RCC 7860 (cell line): Measurements from ENCODE around the gene HMX3.
"Not testable (repeated sequence)": the region's sequence is repeated elsewhere in the genome, so short reads cannot be mapped to it uniquely, and the experiment has no call there.

Source experiments
- DNase-seq: peaks from one replicate; pipeline ENCODE4 v3.0.0-alpha.2; 2015; ENCODE audit warnings: low spot score
- FAIRE-seq: peaks from 2 replicates; lab custom pipeline; 2012; peaks lifted over from hg19 to GRCh38; lab: Jason Lieb, UNC

The HMX3 gene

GRCh38 chr10:123166618-123167017 lies 30.8 kb downstream of the HMX3 start:
- FAIRE-seq: no peak
- no peak for DNase-seq

- DNase-seq: no peak
- FAIRE-seq: no peak
These were observed 35.2 kb downstream of the HMX3 start for GRCh38 chr10:123170961-123171360.

GRCh38 chr10:123171616-123172015 lies 35.8 kb downstream of the HMX3 start:
- not testable (repeated sequence) for FAIRE-seq

GRCh38 chr10:123175389-123176387 lies 39.9 kb downstream of the HMX3 start:
- DNase-seq: no peak
- FAIRE-seq: no peak

More at GRCh38 chr10:123171616-123172015, 35.8 kb downstream of the HMX3 start:
- DNase-seq: not testable (repeated sequence)

GRCh38 chr10:123178390-123178789 lies 42.6 kb downstream of the HMX3 start:
- not testable (repeated sequence) for FAIRE-seq

GRCh38 chr10:123180101-123181090 lies 44.6 kb downstream of the HMX3 start:
- FAIRE-seq (no peak), DNase-seq (no peak)

More at GRCh38 chr10:123178390-123178789, 42.6 kb downstream of the HMX3 start:
- DNase-seq: not testable (repeated sequence)

- DNase-seq: no peak
- peak; percentile 12 for FAIRE-seq
These were observed 48.0 kb downstream of the HMX3 start for GRCh38 chr10:123183724-123184123.

- FAIRE-seq (no peak), DNase-seq (no peak)
These were observed 52.0 kb downstream of the HMX3 start for GRCh38 chr10:123187781-123188180.
